Kidney (tissue), 14 donors: Measurements from ENCODE around the gene APBA1. TPM values are rescaled to one million over a fixed set of nuclear protein-coding genes. Genes with fewer than 3 reads are reported as not detected.

Experiments
- DNase-seq, 5 donors: peaks; one replicate each; pipeline ENCODE4 v3.0.0-alpha.2; 2013 to 2020
- FAIRE-seq: peaks from 2 replicates; lab custom pipeline; 2012; peaks lifted over from hg19 to GRCh38; lab: Jason Lieb, UNC
- H3K27ac ChIP-seq, 2 donors: one replicate each; pipeline ENCODE4 v1.7.0; 2013; ENCODE audit warnings: low read depth in 2 of 2, low read length in 2 of 2, inconsistent platforms in 1 of 2
- H3K27me3 ChIP-seq: one replicate; pipeline ENCODE4 v1.7.1; 2013; ENCODE audit warnings: low read length, inconsistent platforms; ENCODE audit not compliant: control insufficient read depth, insufficient read depth
- H3K36me3 ChIP-seq, 3 donors: one replicate each; pipeline versions ENCODE4 v1.7.0 to v1.7.1; 2013; ENCODE audit warnings: low read length in 3 of 3, control low read depth in 1 of 3, inconsistent platforms in 1 of 3; ENCODE audit not compliant: insufficient read depth in 3 of 3, control insufficient read depth in 2 of 3
- H3K4me1 ChIP-seq, 3 donors: one replicate each; pipeline versions ENCODE4 v1.7.0 to v1.7.1; 2013; ENCODE audit warnings: low read length in 3 of 3, inconsistent platforms in 1 of 3, low read depth in 1 of 3; ENCODE audit not compliant: control insufficient read depth in 2 of 3, insufficient read depth in 2 of 3
- H3K4me3 ChIP-seq, 3 donors: one replicate each; pipeline versions ENCODE4 v1.7.0 to v1.8.1; 2013; ENCODE audit warnings: low read length in 3 of 3, control low read depth in 1 of 3, inconsistent platforms in 1 of 3
- H3K9ac ChIP-seq, 3 donors: one replicate each; pipeline versions ENCODE4 v1.7.0 to v1.7.1; 2013; ENCODE audit warnings: low read length in 3 of 3, control low read depth in 1 of 3, inconsistent platforms in 1 of 3
- H3K9me3 ChIP-seq, 3 donors: one replicate each; pipeline versions ENCODE4 v1.7.0 to v1.7.1; 2013; ENCODE audit warnings: low read length in 3 of 3, control low read depth in 1 of 3, inconsistent platforms in 1 of 3; ENCODE audit not compliant: control insufficient read depth in 2 of 3, insufficient read depth in 1 of 3
- intact Hi-C: fragments of 100-400 bp; cut with DNase I; formaldehyde crosslinking; loops from one replicate; pipeline ENCODE4 v1.11.1; 2022
- polyA plus RNA-seq: library from polyadenylated mRNA; stranded (reverse); fragments of 350-450 nt; fragmentation: Illumina TruSeq; extraction: RNeasy Lipid Tissue Mini Kit (QIAGEN cat#74804); gene quantifications from one replicate; pipeline ENCODE4 v1.2.3, GENCODE V29; 2014; ENCODE audit warnings: low read depth, low replicate concordance; ENCODE audit not compliant: insufficient read depth
- total RNA-seq: library from RNA; stranded (reverse); fragmentation: NEBNext Ultra II Directional; extraction: Animal tissue kit (Norgen Biotek cat#: 25700); gene quantifications from one replicate; pipeline ENCODE4 v1.2.1, GENCODE V29; 2021
- TF ChIP-seq, protein P1 (sequence below): IDR thresholded peaks from 3 replicates; pipeline ENCODE4 v1.5.1; 2012; ENCODE audit warnings: mild to moderate bottlenecking, moderate library complexity, borderline replicate concordance; ENCODE audit not compliant: insufficient read depth; ENCODE audit errors: extremely low read depth
- donor health status: control.
- donor health status: control.
- donor health status: control.
- donor health status: control.
- donor health status: control.
- donor health status: DM: yes; HTN: yes; CAD: no.
- donor health status: Normal renal cell carcinoma (clear cell type).

APBA1 gene
- total and polyA plus RNA-seq, 2 donors from 2014 or later, result 1.3 to 5.1 TPM

DNA sequence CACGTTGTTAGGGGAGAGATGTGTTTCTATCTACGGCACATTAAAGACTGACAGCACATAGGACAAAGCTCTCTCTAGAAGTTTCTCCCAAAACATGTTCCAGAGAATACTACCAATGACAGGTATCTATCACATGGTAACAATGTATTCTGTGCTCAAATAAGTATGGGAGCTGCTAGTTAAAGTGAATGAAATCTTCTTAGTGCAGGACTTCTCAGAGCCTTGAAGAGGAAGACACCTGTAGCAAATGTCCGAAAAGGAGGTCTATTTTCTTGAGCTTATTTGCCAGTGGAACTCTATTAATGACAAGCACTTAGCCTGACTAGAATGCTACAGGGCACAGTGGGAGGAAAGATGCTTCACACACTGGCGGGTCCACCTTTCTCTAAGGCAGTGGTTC is 209.8 kb downstream of the APBA1 start:
- Histone ChIP-seq H3K36me3 (no peaks in the 10 kb centered on the region), H3K27me3 (no peaks in the 10 kb centered on the region), H3K27ac (no peak overlapping the region), H3K4me1 (peaks cover 0 to 2% (median 0%) of the 10 kb centered on the region in 3 donors), H3K4me3 (no peak overlapping the region), H3K9me3 (no peaks in the 10 kb centered on the region), H3K9ac (no peak overlapping the region)
- intact Hi-C loops, result no loop called here
- DNase-seq, result no peak
- no peak for FAIRE-seq
- TF ChIP-seq, protein P1, sequence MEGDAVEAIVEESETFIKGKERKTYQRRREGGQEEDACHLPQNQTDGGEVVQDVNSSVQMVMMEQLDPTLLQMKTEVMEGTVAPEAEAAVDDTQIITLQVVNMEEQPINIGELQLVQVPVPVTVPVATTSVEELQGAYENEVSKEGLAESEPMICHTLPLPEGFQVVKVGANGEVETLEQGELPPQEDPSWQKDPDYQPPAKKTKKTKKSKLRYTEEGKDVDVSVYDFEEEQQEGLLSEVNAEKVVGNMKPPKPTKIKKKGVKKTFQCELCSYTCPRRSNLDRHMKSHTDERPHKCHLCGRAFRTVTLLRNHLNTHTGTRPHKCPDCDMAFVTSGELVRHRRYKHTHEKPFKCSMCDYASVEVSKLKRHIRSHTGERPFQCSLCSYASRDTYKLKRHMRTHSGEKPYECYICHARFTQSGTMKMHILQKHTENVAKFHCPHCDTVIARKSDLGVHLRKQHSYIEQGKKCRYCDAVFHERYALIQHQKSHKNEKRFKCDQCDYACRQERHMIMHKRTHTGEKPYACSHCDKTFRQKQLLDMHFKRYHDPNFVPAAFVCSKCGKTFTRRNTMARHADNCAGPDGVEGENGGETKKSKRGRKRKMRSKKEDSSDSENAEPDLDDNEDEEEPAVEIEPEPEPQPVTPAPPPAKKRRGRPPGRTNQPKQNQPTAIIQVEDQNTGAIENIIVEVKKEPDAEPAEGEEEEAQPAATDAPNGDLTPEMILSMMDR, result no peak

DNA sequence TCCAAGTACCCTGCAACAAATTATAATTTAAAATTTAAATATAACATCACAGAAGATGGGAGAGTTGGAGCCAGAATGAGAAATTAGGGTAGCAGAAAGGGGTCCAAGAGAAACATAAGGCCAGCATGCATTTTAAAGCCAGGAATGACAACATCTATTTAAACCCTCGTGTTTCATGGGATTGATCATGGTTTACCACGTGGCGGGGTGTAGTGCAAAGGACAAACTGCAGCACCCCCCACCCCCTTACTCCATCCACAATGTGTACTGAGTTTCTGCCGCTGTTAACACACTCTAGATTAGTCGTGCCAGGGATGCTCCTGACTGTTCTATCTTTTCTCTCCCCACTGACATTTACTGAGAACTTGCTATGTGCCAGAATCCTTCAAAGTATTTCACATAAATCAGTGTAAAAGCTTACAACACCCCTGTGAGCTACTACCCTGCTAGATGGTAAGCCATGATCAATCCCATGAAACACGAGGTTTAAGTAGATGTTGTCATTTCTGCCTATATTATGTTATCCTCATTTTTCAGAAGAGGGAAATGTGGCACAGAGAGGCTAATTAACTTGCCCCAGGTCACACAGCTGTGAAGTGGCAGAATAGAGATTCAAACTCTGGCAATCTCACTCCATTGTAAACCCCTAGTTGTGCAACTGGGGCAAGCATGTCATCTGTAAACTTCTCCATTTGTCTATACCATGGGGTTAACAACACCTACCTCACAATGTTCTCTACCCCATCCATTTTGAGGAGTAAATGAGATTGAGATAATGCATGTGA is 210.9 kb downstream of the APBA1 start:
- Histone ChIP-seq H3K27me3 (no peaks in the 10 kb centered on the region), H3K9ac (no peak overlapping the region), H3K9me3 (no peaks in the 10 kb centered on the region), H3K36me3 (no peaks in the 10 kb centered on the region), H3K4me1 (peaks cover 0 to 2% (median 0%) of the 10 kb centered on the region in 3 donors), H3K4me3 (no peak overlapping the region), H3K27ac (no peak overlapping the region)
- TF ChIP-seq, protein P1, result no peak
- FAIRE-seq (no peak), DNase-seq (no peak)
- intact Hi-C loops, result no loop called here

DNA sequence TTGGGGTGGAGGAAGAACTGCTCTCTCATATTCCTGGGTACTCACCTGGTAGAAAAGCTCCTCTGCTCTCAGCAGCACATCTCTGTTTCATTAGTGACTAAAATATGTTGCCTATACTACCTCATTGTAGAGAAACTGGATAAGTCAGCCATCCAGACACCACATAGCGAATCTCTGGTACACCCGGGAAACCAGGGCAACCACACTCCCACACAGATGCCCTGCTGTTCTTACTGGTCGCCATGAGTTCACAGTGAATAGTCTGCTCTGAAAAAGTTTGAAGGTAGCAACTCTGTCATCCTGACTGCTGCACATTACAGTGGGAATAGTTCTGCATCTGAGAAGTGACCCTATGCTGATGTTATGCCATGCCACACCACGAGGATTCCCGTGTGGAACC is 212.2 kb downstream of the APBA1 start:
- Histone ChIP-seq H3K9ac (no peak overlapping the region), H3K27me3 (no peaks in the 10 kb centered on the region), H3K27ac (no peak overlapping the region), H3K9me3 (no peaks in the 10 kb centered on the region), H3K4me3 (no peak overlapping the region), H3K4me1 (no peaks in the 10 kb centered on the region), H3K36me3 (no peaks in the 10 kb centered on the region)
- intact Hi-C loops, result no loop called here
- DNase-seq, result no peak
- TF ChIP-seq, protein P1, result no peak
- FAIRE-seq, result no peak
